ENCODE results near the gene ASL.

DNA sequence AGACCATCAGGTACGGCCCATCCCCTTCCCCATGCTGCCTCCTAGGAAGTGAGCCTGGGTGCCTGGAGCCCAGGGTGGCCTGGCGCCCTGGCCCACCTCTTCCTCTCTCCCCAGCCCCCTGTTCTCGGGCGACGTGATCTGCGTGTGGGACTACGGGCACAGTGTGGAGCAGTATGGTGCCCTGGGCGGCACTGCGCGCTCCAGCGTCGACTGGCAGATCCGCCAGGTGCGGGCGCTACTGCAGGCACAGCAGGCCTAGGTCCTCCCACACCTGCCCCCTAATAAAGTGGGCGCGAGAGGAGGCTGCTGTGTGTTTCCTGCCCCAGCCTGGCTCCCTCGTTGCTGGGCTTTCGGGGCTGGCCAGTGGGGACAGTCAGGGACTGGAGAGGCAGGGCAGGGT lies 17.0 kb downstream of the ASL start:
- TF ChIP-seq, protein P1, sequence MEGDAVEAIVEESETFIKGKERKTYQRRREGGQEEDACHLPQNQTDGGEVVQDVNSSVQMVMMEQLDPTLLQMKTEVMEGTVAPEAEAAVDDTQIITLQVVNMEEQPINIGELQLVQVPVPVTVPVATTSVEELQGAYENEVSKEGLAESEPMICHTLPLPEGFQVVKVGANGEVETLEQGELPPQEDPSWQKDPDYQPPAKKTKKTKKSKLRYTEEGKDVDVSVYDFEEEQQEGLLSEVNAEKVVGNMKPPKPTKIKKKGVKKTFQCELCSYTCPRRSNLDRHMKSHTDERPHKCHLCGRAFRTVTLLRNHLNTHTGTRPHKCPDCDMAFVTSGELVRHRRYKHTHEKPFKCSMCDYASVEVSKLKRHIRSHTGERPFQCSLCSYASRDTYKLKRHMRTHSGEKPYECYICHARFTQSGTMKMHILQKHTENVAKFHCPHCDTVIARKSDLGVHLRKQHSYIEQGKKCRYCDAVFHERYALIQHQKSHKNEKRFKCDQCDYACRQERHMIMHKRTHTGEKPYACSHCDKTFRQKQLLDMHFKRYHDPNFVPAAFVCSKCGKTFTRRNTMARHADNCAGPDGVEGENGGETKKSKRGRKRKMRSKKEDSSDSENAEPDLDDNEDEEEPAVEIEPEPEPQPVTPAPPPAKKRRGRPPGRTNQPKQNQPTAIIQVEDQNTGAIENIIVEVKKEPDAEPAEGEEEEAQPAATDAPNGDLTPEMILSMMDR (IDR thresholded peaks at IDR 0.05): no peak
- no peak for TF ChIP-seq POLR2A (IDR thresholded peaks at IDR 0.05)
